Activated T-cell treated with anti-CD3 and anti-CD28 coated beads, Interleukin-2, amount 50 U/mL, for 72 hours (primary cell): ENCODE measurements around the gene CACNA2D3. TPM values are rescaled to one million over a fixed set of nuclear protein-coding genes. Genes with fewer than 3 reads are reported as not detected.

ENCODE experiments used
- ATAC-seq, 2 donors: fragments of 150-1000 bp; cut with Tn5 transposase; replicated peaks in 1 of 2; 2 replicates each; pipeline ENCODE4 v1.10.0; 2021; ENCODE audit warnings: moderate library complexity in 2 of 2, mild to moderate bottlenecking in 1 of 2
- DNase-seq, 2 donors: peaks; one replicate each; pipeline ENCODE4 v3.0.0; 2021 to 2022; ENCODE audit warnings: mixed read lengths in 1 of 2
- H3K27ac Mint-ChIP-seq: one replicate; pipeline ENCODE4 v1.8.0; 2022; ENCODE audit warnings: mild to moderate bottlenecking, moderate library complexity, mixed read lengths
- H3K27me3 Mint-ChIP-seq: one replicate; pipeline ENCODE4 v1.8.0; 2022; ENCODE audit warnings: low read depth, mixed read lengths
- H3K36me3 Mint-ChIP-seq, 2 donors: one replicate each; pipeline ENCODE4 v1.8.0; 2022; ENCODE audit warnings: mixed read lengths in 2 of 2, mild to moderate bottlenecking in 1 of 2; ENCODE audit not compliant: insufficient read depth in 2 of 2
- H3K4me1 Mint-ChIP-seq: one replicate; pipeline ENCODE4 v1.8.0; 2022; ENCODE audit warnings: low read depth, mixed read lengths
- H3K4me3 Mint-ChIP-seq, 2 donors: one replicate each; pipeline ENCODE4 v1.8.0; 2022; ENCODE audit warnings: mild to moderate bottlenecking in 2 of 2, mixed read lengths in 2 of 2, moderate library complexity in 2 of 2
- H3K9me3 Mint-ChIP-seq, 2 donors: one replicate each; pipeline ENCODE4 v1.8.0; 2022; ENCODE audit warnings: mixed read lengths in 2 of 2
- total RNA-seq, 2 donors: library from RNA; stranded (reverse); gene quantifications; one replicate each; pipeline ENCODE4 v1.2.3, GENCODE V29; 2022

The CACNA2D3 gene
- total RNA-seq, 2 donors from 2014 or later: not detected

DNA sequence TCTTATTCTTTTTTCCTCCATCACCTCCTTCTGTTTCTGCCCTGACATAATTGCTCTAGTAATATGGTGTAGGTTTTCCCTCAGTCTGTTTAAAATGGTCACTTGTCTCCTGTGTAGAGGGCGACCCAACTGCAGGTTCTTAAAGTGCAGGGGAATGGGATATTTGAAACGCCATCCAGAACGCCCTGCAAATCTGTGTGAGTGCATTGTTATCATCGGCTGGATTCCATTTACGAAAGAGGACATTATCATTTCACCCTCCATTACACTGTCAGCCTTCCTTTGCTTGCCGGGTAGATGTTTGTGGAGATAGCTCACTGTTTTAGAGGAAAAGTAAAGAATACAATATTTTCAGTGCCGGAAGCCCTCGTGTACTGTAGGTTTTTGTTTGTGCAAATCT lies 451.5 kb downstream of the CACNA2D3 start:
- H3K4me3 Mint-ChIP-seq: no peak overlapping the region
- no peaks in the 10 kb centered on the region for H3K27me3 Mint-ChIP-seq
- no peaks in the 10 kb centered on the region for H3K36me3 Mint-ChIP-seq
- no peak for DNase-seq
- no peaks in the 10 kb centered on the region for H3K4me1 Mint-ChIP-seq
- no peak for ATAC-seq
- H3K9me3 Mint-ChIP-seq: peaks cover 0 to 2% of the 10 kb centered on the region in 2 donors
- H3K27ac Mint-ChIP-seq: no peak overlapping the region

DNA sequence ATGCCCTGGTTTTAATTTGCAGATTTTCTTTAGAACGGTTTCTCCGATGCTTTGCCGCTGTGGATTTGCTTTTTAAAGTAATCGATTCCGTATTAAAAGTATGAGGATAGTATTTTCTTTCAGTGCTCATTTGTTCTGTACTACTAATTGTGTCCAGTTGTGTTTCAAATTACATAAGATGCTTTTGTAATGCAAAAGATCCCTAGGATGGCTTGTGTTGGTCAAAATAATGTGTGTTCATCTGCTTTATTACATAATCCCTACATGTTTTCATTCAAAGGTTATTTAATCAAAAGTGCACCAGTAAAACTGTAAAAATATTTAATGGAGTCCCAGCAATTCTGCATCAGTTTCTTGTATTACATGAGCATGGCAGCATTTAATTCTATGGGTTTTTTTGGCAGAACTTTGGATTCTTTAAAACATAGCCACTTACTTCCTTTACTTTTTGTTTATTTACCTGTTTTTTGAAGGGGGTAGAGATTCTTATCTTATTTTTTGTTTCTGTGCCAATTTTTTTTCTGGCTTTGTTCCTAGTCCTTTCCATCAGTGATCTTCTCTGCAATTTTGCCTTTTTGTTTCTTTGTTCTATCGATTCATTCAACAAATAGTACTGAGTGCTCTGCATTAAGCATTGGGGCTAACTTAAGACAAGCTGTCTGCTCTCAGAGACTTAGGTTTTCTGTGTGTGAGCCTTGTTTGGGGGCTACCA lies 452.7 kb downstream of the CACNA2D3 start:
- Mint-ChIP-seq H3K36me3 (no peaks in the 10 kb centered on the region), H3K27me3 (no peaks in the 10 kb centered on the region), H3K4me1 (no peaks in the 10 kb centered on the region), H3K9me3 (peaks cover 0 to 2% of the 10 kb centered on the region in 2 donors), H3K27ac (no peak overlapping the region), H3K4me3 (no peak overlapping the region)
- ATAC-seq (no peak), DNase-seq (no peak)

DNA sequence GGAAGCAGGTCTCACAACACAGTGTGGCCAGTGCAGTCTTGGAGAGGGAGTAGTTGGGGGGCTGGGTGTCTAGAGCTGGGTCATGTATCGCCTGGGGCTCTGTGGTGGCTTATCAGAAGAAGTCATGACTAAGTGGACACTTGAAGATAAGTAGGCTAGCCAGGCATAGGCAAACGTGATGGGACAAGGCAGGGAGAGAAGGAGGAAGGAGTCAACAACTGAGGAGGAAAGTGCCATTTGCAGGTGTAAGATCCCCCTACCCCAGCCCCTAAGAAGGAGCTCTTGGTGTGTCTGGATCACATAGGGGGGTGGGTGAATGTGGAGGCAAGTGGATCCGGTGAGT lies 453.2 kb downstream of the CACNA2D3 start:
- Mint-ChIP-seq H3K27ac (no peak overlapping the region), H3K36me3 (no peaks in the 10 kb centered on the region), H3K9me3 (peaks cover 0 to 2% of the 10 kb centered on the region in 2 donors), H3K27me3 (no peaks in the 10 kb centered on the region), H3K4me3 (no peak overlapping the region), H3K4me1 (no peaks in the 10 kb centered on the region)
- ATAC-seq: no peak
- no peak for DNase-seq

DNA sequence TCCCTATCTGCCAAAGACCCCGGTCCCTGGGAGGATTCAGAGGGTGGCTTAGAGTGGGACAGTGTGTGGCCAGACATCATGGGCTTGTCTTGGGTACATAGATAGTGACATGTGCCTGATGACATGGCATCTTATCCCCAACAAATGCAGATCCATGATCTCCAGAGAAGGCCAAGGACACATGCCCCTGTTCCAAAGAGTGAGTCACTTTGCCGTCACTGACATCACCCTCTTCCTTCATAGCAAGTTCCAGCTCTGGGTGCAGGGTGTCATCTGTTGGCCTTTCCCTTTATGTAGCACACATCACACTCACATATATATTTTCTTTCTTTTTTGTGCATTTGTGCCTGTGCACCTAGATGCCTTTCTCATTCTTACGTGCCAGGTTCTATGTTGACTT lies 455.0 kb downstream of the CACNA2D3 start:
- ATAC-seq (no peak), DNase-seq (no peak)
- H3K4me3 Mint-ChIP-seq: no peak overlapping the region
- no peaks in the 10 kb centered on the region for H3K27me3 Mint-ChIP-seq
- H3K9me3 Mint-ChIP-seq: peaks cover 0 to 2% of the 10 kb centered on the region in 2 donors
- no peaks in the 10 kb centered on the region for H3K4me1 Mint-ChIP-seq
- H3K27ac Mint-ChIP-seq: no peak overlapping the region
- H3K36me3 Mint-ChIP-seq: no peaks in the 10 kb centered on the region

DNA sequence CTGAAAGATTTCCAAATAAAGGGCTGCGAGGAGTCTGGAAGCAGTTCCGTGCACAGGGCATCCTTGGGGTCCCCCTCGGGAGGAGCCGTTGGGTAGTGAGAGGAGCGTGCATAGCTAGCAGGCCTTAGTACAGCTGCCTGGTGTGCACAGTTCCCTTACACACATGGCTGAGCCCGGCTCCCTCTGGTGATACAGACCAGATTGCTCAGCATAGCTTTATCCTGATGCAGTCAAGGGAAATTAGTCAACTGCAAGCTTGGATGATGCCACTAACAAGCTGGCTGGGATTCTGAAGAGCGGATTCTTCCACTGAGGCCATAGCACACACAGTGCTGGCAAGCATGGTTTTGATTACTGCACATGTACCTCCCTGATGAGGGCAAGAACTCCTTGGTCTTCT lies 456.1 kb downstream of the CACNA2D3 start:
- DNase-seq (no peak), ATAC-seq (no peak)
- Mint-ChIP-seq H3K27me3 (no peaks in the 10 kb centered on the region), H3K27ac (no peak overlapping the region), H3K4me3 (no peak overlapping the region), H3K36me3 (no peaks in the 10 kb centered on the region), H3K9me3 (peaks cover 0 to 2% of the 10 kb centered on the region in 2 donors), H3K4me1 (no peaks in the 10 kb centered on the region)

DNA sequence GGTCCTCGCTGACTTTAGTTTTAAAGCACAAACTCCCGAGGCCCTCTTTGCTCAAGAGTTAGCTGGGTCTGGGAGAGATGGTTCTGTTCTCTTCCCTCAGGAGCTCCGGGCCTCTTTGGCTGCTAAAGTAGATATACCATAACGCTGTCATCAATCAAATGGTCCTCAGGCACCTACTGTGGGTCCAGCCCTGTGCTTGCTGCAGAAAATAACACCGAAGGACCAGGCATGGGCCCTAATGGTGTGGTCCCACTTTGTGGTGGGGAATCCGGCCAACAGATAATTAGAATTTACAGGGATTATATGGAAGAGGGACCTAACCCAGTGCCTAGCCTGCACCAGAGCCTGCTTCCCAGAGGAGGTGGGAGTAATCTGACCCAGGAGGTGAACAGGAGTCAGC lies 458.1 kb downstream of the CACNA2D3 start:
- Mint-ChIP-seq H3K27ac (no peak overlapping the region), H3K36me3 (peaks cover 0 to 6% of the 10 kb centered on the region in 2 donors), H3K27me3 (no peaks in the 10 kb centered on the region), H3K4me3 (no peak overlapping the region), H3K4me1 (no peaks in the 10 kb centered on the region), H3K9me3 (peaks cover 2 to 3% of the 10 kb centered on the region in 2 donors)
- ATAC-seq (no peak), DNase-seq (no peak)

DNA sequence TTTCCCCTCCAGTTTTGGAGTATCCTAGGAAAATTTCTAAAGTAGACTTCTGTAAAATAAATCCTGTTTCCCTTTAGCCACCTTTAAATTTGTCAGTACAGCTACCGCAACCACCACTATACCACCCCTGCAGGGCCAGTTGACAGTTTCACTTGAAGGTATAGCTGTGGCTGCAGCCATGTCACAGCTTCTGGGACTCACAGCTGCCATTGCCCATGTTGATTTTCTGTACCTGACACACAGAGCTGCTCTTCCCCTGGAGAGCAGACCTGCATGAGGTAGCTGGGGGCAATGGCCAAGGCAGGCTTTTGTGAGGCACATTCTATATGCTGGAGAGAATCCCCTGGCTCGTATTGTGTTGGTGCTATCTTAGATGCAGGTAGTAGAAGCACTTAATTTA lies 460.1 kb downstream of the CACNA2D3 start:
- H3K36me3 Mint-ChIP-seq: peaks cover 0 to 6% of the 10 kb centered on the region in 2 donors
- H3K9me3 Mint-ChIP-seq: peaks cover 0 to 3% of the 10 kb centered on the region in 2 donors
- no peak for ATAC-seq
- H3K27me3 Mint-ChIP-seq: no peaks in the 10 kb centered on the region
- no peak overlapping the region for H3K27ac Mint-ChIP-seq
- H3K4me1 Mint-ChIP-seq: no peaks in the 10 kb centered on the region
- DNase-seq: no peak
- H3K4me3 Mint-ChIP-seq: no peak overlapping the region

DNA sequence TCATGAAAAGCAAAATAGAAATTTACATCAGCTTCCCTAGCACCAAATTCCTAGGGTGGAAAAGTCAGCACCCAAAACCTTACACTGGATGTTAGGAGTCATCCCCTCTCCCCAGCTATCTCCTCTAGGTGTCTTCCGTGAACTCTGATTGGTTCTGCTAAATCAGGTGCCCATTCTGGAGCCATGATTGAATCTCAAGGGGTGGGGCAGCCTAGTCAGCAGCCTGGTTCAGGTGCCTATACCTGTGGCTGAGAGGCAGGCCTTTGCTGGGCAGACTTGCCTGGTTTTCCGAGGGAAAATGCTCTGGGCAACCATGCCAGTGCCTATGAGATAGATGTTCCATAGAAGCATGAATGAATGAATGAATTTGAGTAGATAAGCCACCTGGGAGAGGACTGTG lies 468.8 kb downstream of the CACNA2D3 start:
- Mint-ChIP-seq H3K9me3 (no peaks in the 10 kb centered on the region), H3K27ac (no peak overlapping the region), H3K36me3 (no peaks in the 10 kb centered on the region), H3K4me1 (no peaks in the 10 kb centered on the region), H3K27me3 (no peaks in the 10 kb centered on the region), H3K4me3 (no peak overlapping the region)
- DNase-seq (no peak), ATAC-seq (no peak)

DNA sequence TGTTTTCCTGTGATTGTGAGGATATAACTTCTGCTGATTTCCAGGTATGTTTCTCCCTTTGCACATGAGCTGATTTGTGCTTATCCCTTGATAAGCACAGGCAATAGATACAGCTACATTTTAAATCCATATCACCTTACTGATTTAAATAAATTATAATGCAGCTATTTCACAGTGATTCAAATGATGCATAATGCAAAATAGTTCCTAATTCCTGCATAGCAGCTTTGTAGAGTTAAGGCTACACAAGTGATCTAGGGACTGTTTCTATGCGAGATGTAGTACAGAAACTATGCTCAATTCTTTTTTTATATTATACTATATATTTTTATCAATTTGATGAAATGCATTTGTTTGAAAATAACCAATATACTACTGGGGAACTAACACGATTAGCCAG lies 471.3 kb downstream of the CACNA2D3 start:
- no peak overlapping the region for H3K27ac Mint-ChIP-seq
- no peak for DNase-seq
- no peak overlapping the region for H3K4me3 Mint-ChIP-seq
- no peak for ATAC-seq
- H3K4me1 Mint-ChIP-seq: no peaks in the 10 kb centered on the region
- no peaks in the 10 kb centered on the region for H3K36me3 Mint-ChIP-seq
- H3K27me3 Mint-ChIP-seq: no peaks in the 10 kb centered on the region
- no peaks in the 10 kb centered on the region for H3K9me3 Mint-ChIP-seq

DNA sequence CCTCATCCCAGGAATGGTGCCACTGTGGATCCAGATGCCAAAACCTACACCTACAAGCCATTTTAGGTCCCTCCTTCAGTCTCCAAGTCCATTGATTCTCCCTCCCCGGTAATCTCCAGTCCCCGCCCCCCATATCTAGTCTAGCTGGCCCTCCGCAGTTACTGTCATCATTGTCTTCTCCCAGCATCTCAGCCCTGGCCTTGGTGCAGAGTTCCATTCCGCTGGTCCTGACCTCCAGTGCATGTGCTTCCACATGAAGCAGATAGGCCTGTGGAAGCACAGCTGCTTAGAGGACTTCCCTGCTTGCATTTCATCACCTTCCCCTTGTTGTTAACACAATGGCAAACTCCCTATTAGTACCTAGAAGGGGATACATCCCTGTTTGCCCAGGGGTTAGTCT lies 473.7 kb downstream of the CACNA2D3 start:
- Mint-ChIP-seq H3K27ac (no peak overlapping the region), H3K27me3 (no peaks in the 10 kb centered on the region), H3K36me3 (no peaks in the 10 kb centered on the region), H3K9me3 (no peaks in the 10 kb centered on the region), H3K4me1 (no peaks in the 10 kb centered on the region), H3K4me3 (no peak overlapping the region)
- ATAC-seq (no peak), DNase-seq (no peak)

DNA sequence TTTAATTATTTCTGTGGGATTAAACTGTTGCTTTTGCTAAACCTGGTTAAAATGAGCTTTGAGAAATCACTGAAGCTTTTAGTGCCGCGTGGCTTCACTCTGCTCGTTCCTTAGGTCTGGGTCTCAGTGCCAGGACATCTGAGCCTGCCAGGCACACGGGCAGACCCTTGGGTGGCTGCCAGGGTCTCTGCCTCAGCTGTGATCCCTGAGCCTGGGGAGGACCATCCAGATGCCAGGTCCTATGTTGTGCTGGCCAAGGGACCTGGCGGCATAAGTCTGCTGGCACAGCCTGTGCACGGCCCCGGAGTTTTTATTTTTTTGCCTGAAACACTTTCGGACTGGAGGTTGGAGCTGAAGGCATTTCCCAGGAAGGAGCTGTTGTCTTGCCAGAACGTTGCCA lies 477.4 kb downstream of the CACNA2D3 start:
- H3K27me3 Mint-ChIP-seq: peaks cover 5% of the 10 kb centered on the region
- DNase-seq (no peak), ATAC-seq (no peak)
- peaks cover 0 to 2% of the 10 kb centered on the region in 2 donors for H3K9me3 Mint-ChIP-seq
- H3K36me3 Mint-ChIP-seq: no peaks in the 10 kb centered on the region
- H3K4me3 Mint-ChIP-seq: no peak overlapping the region
- no peaks in the 10 kb centered on the region for H3K4me1 Mint-ChIP-seq
- H3K27ac Mint-ChIP-seq: no peak overlapping the region

DNA sequence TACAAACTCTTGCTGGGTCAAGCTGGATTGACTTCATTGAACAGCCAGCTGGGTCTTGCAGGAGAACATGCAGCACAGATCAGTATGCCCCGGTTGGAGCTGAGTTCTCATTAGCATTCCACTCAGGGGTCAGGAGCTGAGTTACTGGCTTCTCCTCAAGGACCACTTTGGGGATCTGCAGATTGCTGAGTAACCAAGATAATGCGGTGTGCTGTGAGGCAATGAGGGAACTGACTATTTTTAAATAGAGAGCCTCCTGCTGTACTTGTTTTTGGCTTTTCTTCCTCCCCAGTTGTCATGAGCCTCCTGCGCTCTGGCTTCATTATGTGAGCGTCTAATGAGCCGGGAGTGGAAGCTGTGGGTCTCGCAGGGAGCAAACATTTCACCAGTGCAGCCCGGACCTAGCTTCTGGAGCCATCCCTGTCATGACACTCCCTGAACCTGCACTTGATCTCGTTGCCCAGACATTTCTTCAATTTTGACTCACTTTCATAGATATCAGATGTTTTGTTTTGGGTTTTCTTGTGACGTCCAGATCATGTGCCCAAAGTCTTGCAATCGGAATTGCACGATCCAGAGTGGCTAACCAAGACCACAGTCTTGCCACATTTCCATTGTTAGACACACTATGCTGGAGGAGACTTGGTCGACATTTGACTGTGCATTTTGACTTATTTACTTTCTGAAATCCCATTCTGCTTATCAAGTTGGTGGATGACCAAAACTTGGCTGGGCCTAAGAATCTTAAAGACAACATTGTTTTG lies 478.3 kb downstream of the CACNA2D3 start:
- no peak for DNase-seq
- peaks cover 2% of the 10 kb centered on the region in 2 donors for H3K9me3 Mint-ChIP-seq

DNA sequence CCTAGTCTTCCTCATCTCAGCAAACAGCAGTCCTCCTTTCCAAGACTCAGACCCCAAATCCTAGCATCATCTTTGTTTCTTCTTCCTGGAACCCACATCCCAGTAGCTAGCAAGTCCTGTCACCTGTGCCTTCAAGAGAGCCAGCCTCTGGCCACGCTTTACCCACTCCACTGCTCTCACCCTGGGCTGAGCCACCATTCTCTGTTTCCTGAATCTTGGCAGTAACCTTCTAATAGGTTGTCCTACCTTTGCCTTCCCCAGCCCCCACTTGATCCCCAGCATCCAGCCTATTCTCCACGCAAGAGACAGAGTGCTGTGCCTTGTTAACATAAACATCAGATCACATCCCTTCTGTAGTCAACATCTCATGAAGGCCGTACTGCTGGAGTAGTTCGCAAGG lies 482.1 kb downstream of the CACNA2D3 start:
- DNase-seq: no peak
- Mint-ChIP-seq H3K9me3 (peaks cover 2% of the 10 kb centered on the region in 2 donors), H3K4me1 (no peaks in the 10 kb centered on the region), H3K36me3 (no peaks in the 10 kb centered on the region), H3K27ac (no peak overlapping the region), H3K27me3 (peaks cover 5% of the 10 kb centered on the region), H3K4me3 (no peak overlapping the region)
- no peak for ATAC-seq

More for the DNA sequence above, 478.3 kb downstream of the CACNA2D3 start:
- H3K27me3 Mint-ChIP-seq: peaks cover 5% of the 10 kb centered on the region
- no peaks in the 10 kb centered on the region for H3K4me1 Mint-ChIP-seq
- no peak for ATAC-seq
- no peak overlapping the region for H3K27ac Mint-ChIP-seq
- no peaks in the 10 kb centered on the region for H3K36me3 Mint-ChIP-seq
- no peak overlapping the region for H3K4me3 Mint-ChIP-seq

DNA sequence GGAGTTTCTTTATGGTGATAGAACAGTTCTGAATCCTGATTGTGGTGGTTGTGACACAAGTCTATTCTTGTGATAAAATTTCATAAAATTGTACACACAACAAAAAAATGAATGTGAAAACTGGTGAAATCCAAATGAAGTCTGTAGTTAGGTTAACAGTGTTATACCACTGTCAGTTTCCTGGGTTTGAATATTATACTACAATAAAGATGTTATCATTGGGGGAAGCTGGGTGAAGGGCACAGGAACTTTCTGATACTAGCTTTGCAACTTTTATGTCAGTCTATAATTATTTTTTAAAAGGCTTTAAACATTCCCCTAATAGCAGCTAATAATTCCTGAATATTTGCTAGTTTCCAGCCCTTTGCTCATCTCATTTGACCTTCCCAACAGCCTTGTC lies 485.7 kb downstream of the CACNA2D3 start:
- Mint-ChIP-seq H3K36me3 (no peaks in the 10 kb centered on the region), H3K4me3 (no peak overlapping the region), H3K9me3 (peaks cover 0 to 2% of the 10 kb centered on the region in 2 donors), H3K27me3 (peaks cover 5% of the 10 kb centered on the region), H3K27ac (no peak overlapping the region), H3K4me1 (no peaks in the 10 kb centered on the region)
- ATAC-seq (no peak), DNase-seq (no peak)
